GM08714 (cell line): Measurements from ENCODE around the gene CS.
A peak's percentile ranks its signal among the peaks of the same experiment; 100 is the strongest.
"Not testable (repeated sequence)": the region's sequence is repeated elsewhere in the genome, so short reads cannot be mapped to it uniquely, and the experiment has no call there.

Source experiments
- H3K4me3 ChIP-seq: fragments of 200-500 bp; sonication (Bioruptor generic); 2 replicates; pipeline ENCODE4 v1.5.1; 2014; ENCODE audit warnings: mild to moderate bottlenecking, low read length, inconsistent platforms
- ZNF274 ChIP-seq: IDR thresholded peaks from 2 replicates; pipeline ENCODE4 v1.6.1; 2012; ENCODE audit warnings: mild to moderate bottlenecking, low read depth, low read length

Gene CS

GRCh38 chr12:56278905-56279304, 21.2 kb downstream of the CS start:
- TF ChIP-seq ZNF274, result no peak
- no peak overlapping the region for H3K4me3 ChIP-seq

GRCh38 chr12:56274299-56274698, 25.8 kb downstream of the CS start:
- H3K4me3 ChIP-seq, result no peak overlapping the region
- TF ChIP-seq ZNF274, result no peak

GRCh38 chr12:56272468-56272867, 27.7 kb downstream of the CS start:
- H3K4me3 ChIP-seq, result not testable (repeated sequence)

GRCh38 chr12:56271031-56271430, 29.1 kb downstream of the CS start:
- no peak overlapping the region for H3K4me3 ChIP-seq
- TF ChIP-seq ZNF274, result no peak

- peak overlapping the region; percentile 74 for H3K4me3 ChIP-seq
- TF ChIP-seq ZNF274, result no peak
Measured at GRCh38 chr12:56267443-56268071, 32.6 kb downstream of the CS start.

- peak within 1 kb of the TSS; percentile 74 for H3K4me3 ChIP-seq
- TF ChIP-seq ZNF274, result no peak
Measured at GRCh38 chr12:56266693-56267442, 33.3 kb downstream of the CS start, which contains the start of gene COQ10A. COQ10A (plus strand) TSS chr12:56266942; CDS start chr12:56267119, 177 bp downstream.

GRCh38 chr12:56266068-56266692, 34.0 kb downstream of the CS start:
- H3K4me3 ChIP-seq, result peak overlapping the region; percentile 74

GRCh38 chr12:56262955-56263354, 37.2 kb downstream of the CS start:
- H3K4me3 ChIP-seq, result not testable (repeated sequence)

- no peak overlapping the region for H3K4me3 ChIP-seq
- TF ChIP-seq ZNF274, result no peak
Measured at GRCh38 chr12:56261503-56262232, 38.5 kb downstream of the CS start.

- no peak for TF ChIP-seq ZNF274
- H3K4me3 ChIP-seq, result no peak overlapping the region
Measured at GRCh38 chr12:56260921-56261320, 39.2 kb downstream of the CS start.

GRCh38 chr12:56260380-56260779, 39.8 kb downstream of the CS start:
- H3K4me3 ChIP-seq, result no peak overlapping the region
- TF ChIP-seq ZNF274, result no peak

- TF ChIP-seq ZNF274, result no peak
- H3K4me3 ChIP-seq, result peak overlapping the region; percentile 92; the same call in 1 of the 2 replicates
Measured at GRCh38 chr12:56258820-56259183, 41.3 kb downstream of the CS start.

GRCh38 chr12:56258068-56258819, 41.9 kb downstream of the CS start, which contains the start of gene ANKRD52:
ANKRD52 (minus strand) TSS chr12:56258384; CDS start chr12:56258269, 115 bp downstream.
- TF ChIP-seq ZNF274, result no peak
- H3K4me3 ChIP-seq, result peak within 1 kb of the TSS; percentile 92
